Cerebellar nuclear complex (tissue), 1 donor: ENCODE data around the gene SUSD1.

ENCODE experiments used
- DNase-seq, 2 experiments: peaks; one replicate each; lab custom pipeline; 2025; lab: John Stamatoyannopoulos, UW

Gene SUSD1

GRCh38 chr9:112012026-112012902 lies 162.8 kb downstream of the SUSD1 start:
- no peak for DNase-seq

- DNase-seq: no peak
These were observed 164.0 kb downstream of the SUSD1 start for GRCh38 chr9:112011051-112011620.

DNA sequence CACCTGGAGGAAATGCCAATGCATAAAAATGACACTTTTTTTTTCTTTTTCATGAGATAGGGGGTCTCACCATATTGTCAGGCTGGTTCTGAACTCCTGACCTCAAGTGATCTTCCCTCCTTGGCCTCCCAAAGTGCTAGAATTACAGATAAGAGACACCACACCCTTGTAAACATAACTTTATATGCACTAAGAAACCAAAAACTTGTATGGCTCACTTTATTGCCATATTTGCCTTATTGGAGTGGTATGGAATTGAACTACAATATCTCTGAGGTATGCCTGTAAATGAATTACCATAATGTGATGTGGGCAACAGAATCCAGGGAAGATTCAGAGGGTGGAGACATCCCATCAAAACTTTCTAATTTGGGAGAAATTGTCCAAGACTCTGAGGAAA lies 164.6 kb downstream of the SUSD1 start:
- DNase-seq: no peak

GRCh38 chr9:112009656-112010055 lies 165.4 kb downstream of the SUSD1 start:
- DNase-seq: no peak

- no peak for DNase-seq
These were observed 167.4 kb downstream of the SUSD1 start for GRCh38 chr9:112007575-112008240.

DNA sequence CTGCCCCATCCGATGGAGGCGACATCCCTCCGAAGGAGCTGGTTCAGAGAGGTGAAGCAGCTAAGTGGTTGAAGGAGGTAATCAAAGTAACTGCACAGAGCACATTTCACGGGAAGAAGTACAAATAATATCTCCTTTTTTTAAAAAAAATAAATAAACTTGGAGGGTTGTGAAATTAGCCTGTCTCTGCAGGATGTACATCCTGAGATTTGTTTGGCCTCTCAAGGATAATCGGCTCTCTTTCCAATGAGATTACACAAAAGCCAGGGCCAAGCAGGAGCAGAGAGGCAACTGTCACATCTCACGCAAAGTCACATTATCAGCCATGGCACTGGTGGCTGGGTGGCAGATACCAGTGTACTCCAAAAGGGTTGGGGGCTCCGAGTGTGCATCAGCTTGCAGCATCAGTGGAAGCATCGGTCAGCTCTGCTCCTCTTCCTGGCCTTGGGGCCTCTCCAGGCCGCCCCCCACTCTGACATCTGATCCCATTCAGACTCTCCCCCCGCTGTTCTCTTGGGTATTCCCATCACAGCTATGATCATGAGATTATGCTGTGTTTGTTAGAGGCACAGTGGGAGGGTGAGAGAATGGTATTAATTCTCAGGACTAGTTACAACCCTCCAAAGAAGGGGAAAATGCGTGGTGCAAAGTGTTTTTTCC lies 168.6 kb downstream of the SUSD1 start:
- DNase-seq: no peak

DNA sequence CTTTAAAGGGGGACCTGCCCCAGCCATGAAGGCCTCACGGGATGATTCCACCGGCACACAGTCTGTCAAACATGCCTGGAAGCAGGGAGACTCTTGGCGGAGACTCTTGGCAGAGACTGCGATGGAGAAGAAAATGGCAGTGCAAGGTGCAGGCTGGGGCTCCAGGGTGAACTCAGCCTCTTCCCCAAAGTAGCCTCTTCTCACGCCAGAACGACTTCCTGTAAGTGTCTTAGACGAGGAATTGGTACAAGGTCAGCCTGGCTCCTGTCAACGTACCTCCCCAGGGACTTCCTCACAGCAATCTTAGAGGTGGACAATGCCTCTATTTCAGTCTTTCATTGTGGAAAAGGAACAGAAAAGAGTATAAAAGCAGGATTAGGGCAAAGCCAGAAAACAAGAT lies 169.2 kb downstream of the SUSD1 start:
- no peak for DNase-seq

DNA sequence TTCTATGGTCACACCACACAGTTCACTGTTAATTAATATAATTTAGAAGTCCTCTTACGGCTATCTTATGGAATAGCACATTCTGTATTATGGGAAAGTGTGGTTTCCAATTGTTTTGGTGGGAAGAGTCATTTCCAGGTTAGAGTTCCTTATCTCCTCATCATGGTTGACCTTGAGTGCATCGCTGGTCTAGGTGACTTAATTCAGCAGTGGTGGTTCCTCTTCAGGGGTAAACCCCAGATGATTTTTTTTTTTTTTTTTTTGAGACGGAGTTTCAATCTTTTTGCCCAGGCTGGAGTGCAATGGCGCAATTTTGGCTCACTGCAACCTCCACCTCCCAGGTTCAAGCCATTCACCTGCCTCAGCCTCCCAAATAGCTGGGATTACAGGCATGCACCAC lies 171.6 kb downstream of the SUSD1 start:
- no peak for DNase-seq

GRCh38 chr9:112002847-112003457 lies 172.1 kb downstream of the SUSD1 start:
- DNase-seq: no peak

GRCh38 chr9:112002131-112002846 lies 172.8 kb downstream of the SUSD1 start:
- DNase-seq: no peak

DNA sequence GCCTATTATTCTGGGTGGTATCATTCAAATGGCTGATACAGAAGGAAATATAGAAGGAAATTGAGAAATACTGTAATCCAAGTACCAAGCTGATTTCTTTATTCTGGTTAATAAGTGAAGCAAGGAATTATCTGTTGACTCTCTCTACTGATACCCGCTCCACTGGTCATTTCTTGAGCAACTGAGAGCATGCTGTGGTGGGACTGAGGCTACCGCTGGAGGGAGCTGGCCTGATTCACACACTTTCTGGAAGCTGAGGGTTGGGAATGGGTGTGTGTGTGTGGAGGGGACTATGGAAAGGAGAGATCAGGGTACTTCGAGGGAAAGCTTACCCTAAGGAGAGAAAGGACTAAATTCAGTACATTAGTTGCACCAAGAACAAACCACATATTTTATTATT lies 174.4 kb downstream of the SUSD1 start:
- DNase-seq: no peak

DNA sequence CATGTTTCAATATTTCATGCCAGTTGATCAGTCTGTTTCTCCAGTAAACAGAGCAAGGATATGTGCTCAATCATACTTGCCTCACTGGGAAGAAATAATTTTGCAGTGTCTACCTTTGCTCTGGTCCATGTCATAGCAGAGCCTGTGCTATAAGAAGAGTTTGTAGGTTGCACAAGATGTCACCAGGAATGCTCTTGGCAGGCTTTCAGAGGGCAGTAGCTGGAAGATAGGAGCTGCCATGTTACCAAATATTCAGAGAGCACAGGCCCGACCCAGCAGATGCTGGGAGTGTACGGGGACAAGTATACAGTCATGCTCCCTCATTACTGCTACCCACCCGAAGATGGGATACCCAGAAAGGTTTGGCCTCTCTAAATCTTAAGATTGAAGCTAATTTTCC lies 175.8 kb downstream of the SUSD1 start:
- no peak for DNase-seq

DNA sequence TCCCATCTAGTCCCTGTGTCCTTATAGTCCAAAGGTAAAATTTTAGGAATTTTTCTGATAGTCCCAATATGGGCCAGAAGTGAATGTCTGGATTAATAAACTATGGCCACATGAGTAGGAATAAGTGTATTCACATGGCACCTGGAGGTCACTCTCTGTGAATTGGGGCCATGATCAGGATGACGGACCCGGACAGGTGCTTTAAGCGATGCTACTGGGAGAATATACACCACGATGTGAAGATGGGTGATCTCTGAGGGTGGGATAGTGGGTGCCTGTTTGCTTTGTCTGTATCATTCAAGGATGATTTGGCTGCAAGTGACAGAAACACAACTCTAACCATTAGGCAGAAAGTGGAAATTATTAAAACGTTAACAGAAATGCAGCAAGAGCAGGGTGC lies 177.3 kb downstream of the SUSD1 start:
- no peak for DNase-seq

- DNase-seq: no peak
These were observed 180.2 kb downstream of the SUSD1 start for GRCh38 chr9:111994831-111995458.

DNA sequence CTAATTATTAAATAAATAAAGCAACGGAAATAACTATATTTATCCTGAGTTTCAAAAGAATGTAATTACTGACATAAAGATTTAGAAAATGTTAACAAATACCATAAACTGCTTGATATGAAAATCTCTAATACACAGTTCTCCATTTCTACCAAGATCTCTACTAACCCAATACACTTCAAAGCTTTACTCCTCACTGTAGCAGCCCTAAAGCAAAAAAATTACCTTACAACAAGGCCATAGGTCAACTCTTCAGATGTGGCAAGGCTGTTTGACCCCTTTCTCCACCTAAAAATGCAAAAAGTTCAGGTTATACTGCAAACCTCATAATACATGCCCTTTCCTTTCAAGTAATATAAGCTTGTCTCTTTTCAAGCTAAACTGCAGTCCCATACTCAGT lies 181.8 kb downstream of the SUSD1 start:
- DNase-seq: no peak

GRCh38 chr9:111992523-111992922 lies 182.6 kb downstream of the SUSD1 start:
- no peak for DNase-seq

GRCh38 chr9:111991179-111991578 lies 183.9 kb downstream of the SUSD1 start:
- no peak for DNase-seq
